ENCODE data around the gene IGIP. TPM values are rescaled to one million over a fixed set of nuclear protein-coding genes. Genes with fewer than 3 reads are reported as not detected.
A peak's percentile ranks its signal among the peaks of the same experiment; 100 is the strongest.

The IGIP gene
- total and polyA plus RNA-seq, 2 donors (not counting 3 experiments of a cell fraction or from before 2014, with no cell fraction given): 0.86 to 3.3 TPM

DNA sequence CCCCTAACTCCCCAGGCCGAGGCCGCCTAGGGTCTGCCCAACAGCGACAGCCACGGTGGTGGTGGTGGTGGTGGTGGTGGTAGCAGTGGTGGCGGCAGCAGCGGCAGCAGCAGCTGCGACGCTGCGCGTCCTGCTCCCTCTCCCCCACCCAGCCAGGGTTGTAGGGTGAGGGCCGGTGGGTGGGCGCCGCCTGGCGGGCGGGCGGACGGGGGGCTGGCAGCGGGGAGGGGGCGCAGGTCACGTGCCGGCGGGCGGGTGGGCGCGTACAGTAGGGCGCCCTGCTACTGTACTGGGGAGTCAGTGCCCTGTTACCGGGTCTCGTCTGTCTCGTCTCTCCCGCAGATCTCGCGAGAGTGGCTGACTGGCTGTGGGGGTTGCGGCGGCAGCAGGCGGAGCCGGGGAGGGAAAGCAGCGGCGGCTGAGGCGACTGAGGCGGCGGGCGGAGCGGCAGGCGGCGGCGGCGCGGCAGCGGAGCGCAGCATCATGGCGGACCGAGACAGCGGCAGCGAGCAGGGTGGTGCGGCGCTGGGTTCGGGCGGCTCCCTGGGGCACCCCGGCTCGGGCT is 12.0 kb upstream of the IGIP start, which contains the start of gene PURA:
TSS of gene PURA (plus strand) at position 411 of the 565 bp plus-strand sequence. CDS start at position 484, 73 bp downstream.
- Histone ChIP-seq H3K9ac (replicated peaks; ENCODE audit: extremely low read depth, insufficient read depth, low read length) (peak within 1 kb of the TSS; percentile 74), H2AFZ (ENCODE audit: low read depth, low read length) (peak within 1 kb of the TSS; percentile 90), H3K4me3 (replicated peaks in 1 of 3; ENCODE audit: insufficient read depth in 1 of 3, low read depth in 1 of 3, low read length in 3 of 3) (peak within 1 kb of the TSS; percentile 63 to 73 (median 69)), H4K20me1 (replicated peaks; ENCODE audit: control insufficient read depth, extremely low read depth, insufficient read depth, low read length) (peaks cover 6% of the 10 kb centered on the region), H3K9me1 (replicated peaks; ENCODE audit: control insufficient read depth, extremely low read depth, insufficient read depth, low read length) (no peaks in the 10 kb centered on the region), H3K36me3 (ENCODE audit: control insufficient read depth in 2 of 2, extremely low read depth in 1 of 2, insufficient read depth in 2 of 2, low read length in 2 of 2) (no peaks in the 10 kb centered on the region), H3K9me3 (replicated peaks; ENCODE audit: control insufficient read depth, insufficient read depth, low read length) (no peaks in the 10 kb centered on the region), H3K27me3 (ENCODE audit: control insufficient read depth in 2 of 2, insufficient read depth in 2 of 2, low read length in 2 of 2) (peaks cover 12 to 34% of the 10 kb centered on the region in 2 experiments), H3K79me2 (ENCODE audit: control insufficient read depth, insufficient read depth, low read length) (peaks cover 19% of the 10 kb centered on the region), H3K4me1 (ENCODE audit: control insufficient read depth, extremely low read depth, insufficient read depth, low read length) (peaks cover 19% of the 10 kb centered on the region), H3K4me2 (ENCODE audit: insufficient read depth, low read length) (peak within 1 kb of the TSS; percentile 89), H3K27ac (ENCODE audit: insufficient read depth, low read depth, low read length) (peak within 1 kb of the TSS; percentile 49)
- intact Hi-C loops (cut with micrococcal nuclease) (loop anchor here (1.0 kb wide), 1 partner anchor 31 kb away; no protein-coding TSS in a partner anchor), dilution Hi-C loops (cut with MboI; ENCODE audit: extremely low pct_ligation_motif_present, low sequenced_read_pairs) (no loop called here)
- BruUV-seq (replicated peaks): no TSS peak
- CTCF ChIA-PET: interaction anchor here (0.7 to 7.6 kb wide), 5 partner anchors 9 to 41 kb away, joined by 3 to 92 read pairs (median 4); no protein-coding TSS in a partner anchor
- peak; percentile 63 for TF ChIP-seq POLR2A (IDR thresholded peaks at IDR 0.05; ENCODE audit: low read depth, low read length)
- TF ChIP-seq POLR2AphosphoS5 (IDR thresholded peaks at IDR 0.05; ENCODE audit: insufficient read depth, low read depth, low read length): peak; percentile 85
- TF ChIP-seq MYC (IDR thresholded peaks at IDR 0.05; ENCODE audit: low read depth, low read length): no peak
- FAIRE-seq (peak; percentile 79), DNase-seq (ENCODE audit: low read depth, low spot score) (peak; percentile 94)
- POLR2A ChIA-PET: interaction anchor here (0.5 kb wide), 1 partner anchor 30 kb away, joined by 3 read pairs; no protein-coding TSS in a partner anchor

DNA sequence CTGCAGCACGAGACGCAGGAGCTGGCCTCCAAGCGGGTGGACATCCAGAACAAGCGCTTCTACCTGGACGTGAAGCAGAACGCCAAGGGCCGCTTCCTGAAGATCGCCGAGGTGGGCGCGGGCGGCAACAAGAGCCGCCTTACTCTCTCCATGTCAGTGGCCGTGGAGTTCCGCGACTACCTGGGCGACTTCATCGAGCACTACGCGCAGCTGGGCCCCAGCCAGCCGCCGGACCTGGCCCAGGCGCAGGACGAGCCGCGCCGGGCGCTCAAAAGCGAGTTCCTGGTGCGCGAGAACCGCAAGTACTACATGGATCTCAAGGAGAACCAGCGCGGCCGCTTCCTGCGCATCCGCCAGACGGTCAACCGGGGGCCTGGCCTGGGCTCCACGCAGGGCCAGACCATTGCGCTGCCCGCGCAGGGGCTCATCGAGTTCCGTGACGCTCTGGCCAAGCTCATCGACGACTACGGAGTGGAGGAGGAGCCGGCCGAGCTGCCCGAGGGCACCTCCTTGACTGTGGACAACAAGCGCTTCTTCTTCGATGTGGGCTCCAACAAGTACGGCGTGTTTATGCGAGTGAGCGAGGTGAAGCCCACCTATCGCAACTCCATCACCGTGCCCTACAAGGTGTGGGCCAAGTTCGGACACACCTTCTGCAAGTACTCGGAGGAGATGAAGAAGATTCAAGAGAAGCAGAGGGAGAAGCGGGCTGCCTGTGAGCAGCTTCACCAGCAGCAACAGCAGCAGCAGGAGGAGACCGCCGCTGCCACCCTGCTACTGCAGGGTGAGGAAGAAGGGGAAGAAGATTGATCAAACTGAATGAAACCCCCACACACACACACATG is 11.2 kb upstream of the IGIP start:
- intact Hi-C loops (cut with micrococcal nuclease) (loop anchor here (1.0 kb wide), 2 partner anchors 7 to 30 kb away; no protein-coding TSS in a partner anchor), dilution Hi-C loops (cut with MboI; ENCODE audit: extremely low pct_ligation_motif_present, low sequenced_read_pairs) (no loop called here)
- BruUV-seq (replicated peaks): no TSS peak
- H3K27me3 ChIP-seq (ENCODE audit: control insufficient read depth in 2 of 2, insufficient read depth in 2 of 2, low read length in 2 of 2): peaks cover 8 to 26% of the 10 kb centered on the region in 2 experiments
- TF ChIP-seq, protein P1, sequence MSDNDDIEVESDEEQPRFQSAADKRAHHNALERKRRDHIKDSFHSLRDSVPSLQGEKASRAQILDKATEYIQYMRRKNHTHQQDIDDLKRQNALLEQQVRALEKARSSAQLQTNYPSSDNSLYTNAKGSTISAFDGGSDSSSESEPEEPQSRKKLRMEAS (IDR thresholded peaks at IDR 0.05; ENCODE audit: insufficient read depth, insufficient read length): no peak
- TF ChIP-seq POLR2AphosphoS5 (IDR thresholded peaks at IDR 0.05; ENCODE audit: insufficient read depth, low read depth, low read length) (peak; percentile 44), POLR2A (IDR thresholded peaks at IDR 0.05; ENCODE audit: low read depth, low read length) (no peak), GATA2 (IDR thresholded peaks at IDR 0.05; ENCODE audit: insufficient read depth, insufficient read length, low read depth, low read length) (no peak)
- H2AFZ ChIP-seq (ENCODE audit: low read depth, low read length): peak overlapping the region; percentile 90
- no peaks in the 10 kb centered on the region for H3K9me1 ChIP-seq (replicated peaks; ENCODE audit: control insufficient read depth, extremely low read depth, insufficient read depth, low read length)
- H3K79me2 ChIP-seq (ENCODE audit: control insufficient read depth, insufficient read depth, low read length): peaks cover 19% of the 10 kb centered on the region
- H3K4me3 ChIP-seq (replicated peaks in 1 of 3; ENCODE audit: insufficient read depth in 1 of 3, low read depth in 1 of 3, low read length in 3 of 3): peak overlapping the region; percentile 63 to 73 (median 69)
- H3K9ac ChIP-seq (replicated peaks; ENCODE audit: extremely low read depth, insufficient read depth, low read length): peak overlapping the region; percentile 74
- no peaks in the 10 kb centered on the region for H3K36me3 ChIP-seq (ENCODE audit: control insufficient read depth in 2 of 2, extremely low read depth in 1 of 2, insufficient read depth in 2 of 2, low read length in 2 of 2)
- H3K4me1 ChIP-seq (ENCODE audit: control insufficient read depth, extremely low read depth, insufficient read depth, low read length): peaks cover 18% of the 10 kb centered on the region
- POLR2A ChIA-PET: no interaction called here
- peak overlapping the region; percentile 89 for H3K4me2 ChIP-seq (ENCODE audit: insufficient read depth, low read length)
- no peak for FAIRE-seq
- DNase-seq (ENCODE audit: low read depth, low spot score): peak; percentile 71
- H3K27ac ChIP-seq (ENCODE audit: insufficient read depth, low read depth, low read length): peak overlapping the region; percentile 49
- no peaks in the 10 kb centered on the region for H3K9me3 ChIP-seq (replicated peaks; ENCODE audit: control insufficient read depth, insufficient read depth, low read length)
- CTCF ChIA-PET: interaction anchor here (0.7 to 7.6 kb wide), 7 partner anchors 9 to 42 kb away, joined by 3 to 92 read pairs (median 4); no protein-coding TSS in a partner anchor
- peaks cover 6% of the 10 kb centered on the region for H4K20me1 ChIP-seq (replicated peaks; ENCODE audit: control insufficient read depth, extremely low read depth, insufficient read depth, low read length)

Data from endothelial cell of umbilical vein (primary cell).